ENCODE measurements around the gene CACNG3. TPM values are rescaled to one million over a fixed set of nuclear protein-coding genes. Genes with fewer than 3 reads are reported as not detected.

The CACNG3 gene
- total RNA-seq, 1 donor from 2014 or later, result not detected

GRCh38 chr16:24319126-24319814, 63.1 kb downstream of the CACNG3 start:
- no peak for DNase-seq (ENCODE audit: extremely low spot score, unreplicated experiment)
- no peaks in the 10 kb centered on the region for H3K36me3 Mint-ChIP-seq
- no peaks in the 10 kb centered on the region for H3K4me1 Mint-ChIP-seq (ENCODE audit: unreplicated experiment)
- H3K27ac Mint-ChIP-seq, result no peak overlapping the region
- TF ChIP-seq, protein P1, sequence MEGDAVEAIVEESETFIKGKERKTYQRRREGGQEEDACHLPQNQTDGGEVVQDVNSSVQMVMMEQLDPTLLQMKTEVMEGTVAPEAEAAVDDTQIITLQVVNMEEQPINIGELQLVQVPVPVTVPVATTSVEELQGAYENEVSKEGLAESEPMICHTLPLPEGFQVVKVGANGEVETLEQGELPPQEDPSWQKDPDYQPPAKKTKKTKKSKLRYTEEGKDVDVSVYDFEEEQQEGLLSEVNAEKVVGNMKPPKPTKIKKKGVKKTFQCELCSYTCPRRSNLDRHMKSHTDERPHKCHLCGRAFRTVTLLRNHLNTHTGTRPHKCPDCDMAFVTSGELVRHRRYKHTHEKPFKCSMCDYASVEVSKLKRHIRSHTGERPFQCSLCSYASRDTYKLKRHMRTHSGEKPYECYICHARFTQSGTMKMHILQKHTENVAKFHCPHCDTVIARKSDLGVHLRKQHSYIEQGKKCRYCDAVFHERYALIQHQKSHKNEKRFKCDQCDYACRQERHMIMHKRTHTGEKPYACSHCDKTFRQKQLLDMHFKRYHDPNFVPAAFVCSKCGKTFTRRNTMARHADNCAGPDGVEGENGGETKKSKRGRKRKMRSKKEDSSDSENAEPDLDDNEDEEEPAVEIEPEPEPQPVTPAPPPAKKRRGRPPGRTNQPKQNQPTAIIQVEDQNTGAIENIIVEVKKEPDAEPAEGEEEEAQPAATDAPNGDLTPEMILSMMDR (conservative IDR thresholded peaks at IDR 0.05), result no peak
- no peak overlapping the region for H3K4me3 Mint-ChIP-seq
- H3K27me3 Mint-ChIP-seq, result peaks cover 29% of the 10 kb centered on the region
- no peaks in the 10 kb centered on the region for H3K9me3 Mint-ChIP-seq

DNA sequence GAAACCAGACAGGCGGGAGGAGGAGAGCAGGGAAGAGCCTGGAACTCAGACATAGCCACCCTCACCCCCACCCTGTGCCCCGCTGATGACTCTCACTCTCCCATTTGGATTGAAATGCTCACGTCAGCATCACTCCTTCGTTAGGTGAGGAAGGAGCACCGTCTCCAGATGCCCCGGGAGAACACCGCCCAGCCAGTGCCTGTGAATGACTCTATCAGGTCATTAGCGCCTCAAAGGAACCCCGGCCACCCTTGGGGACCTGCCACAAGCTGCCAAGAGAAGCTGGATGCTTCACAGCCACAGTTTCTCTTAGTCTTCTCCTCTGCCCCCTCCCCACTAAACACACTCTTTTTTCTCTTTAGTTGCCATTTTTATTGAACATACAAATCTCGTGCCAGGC, 66.0 kb downstream of the CACNG3 start:
- no peak overlapping the region for H3K27ac Mint-ChIP-seq
- H3K4me3 Mint-ChIP-seq, result no peak overlapping the region
- H3K4me1 Mint-ChIP-seq (ENCODE audit: unreplicated experiment), result no peaks in the 10 kb centered on the region
- H3K27me3 Mint-ChIP-seq, result peaks cover 20% of the 10 kb centered on the region
- no peak for DNase-seq (ENCODE audit: extremely low spot score, unreplicated experiment)
- H3K9me3 Mint-ChIP-seq, result no peaks in the 10 kb centered on the region
- H3K36me3 Mint-ChIP-seq, result no peaks in the 10 kb centered on the region
- TF ChIP-seq, protein P1 (conservative IDR thresholded peaks at IDR 0.05), result no peak

- Mint-ChIP-seq H3K4me1 (ENCODE audit: unreplicated experiment) (no peaks in the 10 kb centered on the region), H3K9me3 (no peaks in the 10 kb centered on the region), H3K27ac (no peak overlapping the region), H3K4me3 (no peak overlapping the region), H3K36me3 (no peaks in the 10 kb centered on the region), H3K27me3 (peaks cover 24% of the 10 kb centered on the region)
- DNase-seq (ENCODE audit: extremely low spot score, unreplicated experiment), result no peak
- TF ChIP-seq, protein P1 (conservative IDR thresholded peaks at IDR 0.05), result no peak
Observed at GRCh38 chr16:24324421-24324820, 68.3 kb downstream of the CACNG3 start.

GRCh38 chr16:24328835-24329452, 72.8 kb downstream of the CACNG3 start:
- Mint-ChIP-seq H3K36me3 (no peaks in the 10 kb centered on the region), H3K4me3 (no peak overlapping the region), H3K9me3 (no peaks in the 10 kb centered on the region), H3K27me3 (peaks cover 26% of the 10 kb centered on the region), H3K27ac (no peak overlapping the region), H3K4me1 (ENCODE audit: unreplicated experiment) (no peaks in the 10 kb centered on the region)
- TF ChIP-seq, protein P1 (conservative IDR thresholded peaks at IDR 0.05), result no peak
- no peak for DNase-seq (ENCODE audit: extremely low spot score, unreplicated experiment)

DNA sequence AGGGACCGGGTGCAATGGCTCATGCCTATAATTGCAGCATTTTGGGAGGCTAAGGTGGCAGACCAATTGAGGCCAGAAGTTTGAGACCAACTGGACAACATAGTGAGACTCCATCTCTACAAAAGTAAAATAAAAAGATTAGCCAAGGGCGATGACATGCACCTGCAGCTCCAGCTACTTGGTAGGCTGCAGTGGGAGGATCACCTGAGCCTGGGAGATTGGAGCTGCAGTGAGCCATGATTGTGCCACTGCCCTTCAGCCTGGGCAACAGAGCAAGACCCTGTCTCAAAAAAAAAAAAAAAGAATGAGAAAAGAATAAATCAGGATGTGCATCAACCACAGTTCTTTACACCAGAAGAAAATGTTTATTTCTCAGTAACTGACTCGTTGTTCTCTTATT, 76.0 kb downstream of the CACNG3 start:
- TF ChIP-seq, protein P1 (conservative IDR thresholded peaks at IDR 0.05), result no peak
- no peak for DNase-seq (ENCODE audit: extremely low spot score, unreplicated experiment)
- Mint-ChIP-seq H3K27ac (no peak overlapping the region), H3K27me3 (peaks cover 16% of the 10 kb centered on the region), H3K36me3 (no peaks in the 10 kb centered on the region), H3K9me3 (no peaks in the 10 kb centered on the region), H3K4me1 (ENCODE audit: unreplicated experiment) (no peaks in the 10 kb centered on the region), H3K4me3 (no peak overlapping the region)
